Parathyroid adenoma (tissue), 2 donors: Measurements from ENCODE around the gene CA9.

ENCODE experiments used
- H2AFZ ChIP-seq: fragments of 300-600 bp; sonication (generic); one replicate; pipeline ENCODE4 v1.7.0; 2017; ENCODE audit warnings: antibody characterized with exemption, mild to moderate bottlenecking
- H3K27ac ChIP-seq: fragments of 300-600 bp; sonication (generic); one replicate; pipeline ENCODE4 v1.7.0; 2017
- H3K27me3 ChIP-seq: fragments of 300-600 bp; sonication (generic); one replicate; pipeline ENCODE4 v1.7.0; 2017; ENCODE audit warnings: low read length; ENCODE audit not compliant: control insufficient read depth, insufficient read depth
- H3K36me3 ChIP-seq: fragments of 300-600 bp; sonication (generic); one replicate; pipeline ENCODE4 v1.7.0; 2017; ENCODE audit warnings: low read length; ENCODE audit not compliant: control insufficient read depth, insufficient read depth
- H3K4me1 ChIP-seq: fragments of 300-600 bp; sonication (generic); one replicate; pipeline ENCODE4 v1.7.0; 2017; ENCODE audit warnings: control low read depth
- H3K4me2 ChIP-seq: fragments of 300-600 bp; sonication (generic); one replicate; pipeline ENCODE4 v1.7.0; 2017; ENCODE audit warnings: low read length
- H3K4me3 ChIP-seq: fragments of 300-600 bp; sonication (generic); one replicate; pipeline ENCODE4 v1.7.0; 2017; ENCODE audit warnings: low read depth, low read length
- H3K79me2 ChIP-seq: fragments of 300-600 bp; sonication (generic); one replicate; pipeline ENCODE4 v1.7.0; 2017; ENCODE audit warnings: control low read depth
- H3K9ac ChIP-seq: fragments of 300-600 bp; sonication (generic); one replicate; pipeline ENCODE4 v1.7.0; 2017; ENCODE audit warnings: mild to moderate bottlenecking
- H3K9me3 ChIP-seq: fragments of 300-600 bp; sonication (generic); one replicate; pipeline ENCODE4 v1.7.0; 2017; ENCODE audit warnings: low read length; ENCODE audit not compliant: control insufficient read depth
- TF ChIP-seq, protein P1 (sequence below): fragments of 300-600 bp; sonication (generic); IDR thresholded peaks from one replicate; pipeline ENCODE4 v1.7.0; 2017; ENCODE audit warnings: antibody characterized with exemption, mild to moderate bottlenecking
- donor health status: primary hyperparathyroidism.

The CA9 gene

DNA sequence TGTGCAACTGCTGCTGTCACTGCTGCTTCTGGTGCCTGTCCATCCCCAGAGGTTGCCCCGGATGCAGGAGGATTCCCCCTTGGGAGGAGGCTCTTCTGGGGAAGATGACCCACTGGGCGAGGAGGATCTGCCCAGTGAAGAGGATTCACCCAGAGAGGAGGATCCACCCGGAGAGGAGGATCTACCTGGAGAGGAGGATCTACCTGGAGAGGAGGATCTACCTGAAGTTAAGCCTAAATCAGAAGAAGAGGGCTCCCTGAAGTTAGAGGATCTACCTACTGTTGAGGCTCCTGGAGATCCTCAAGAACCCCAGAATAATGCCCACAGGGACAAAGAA lies 265 bp downstream of the CA9 start:
- no peak overlapping the region for H3K9ac ChIP-seq
- no peaks in the 10 kb centered on the region for H3K36me3 ChIP-seq
- no peak overlapping the region for H3K27ac ChIP-seq
- H3K4me3 ChIP-seq = no peak overlapping the region
- peak overlapping the region; percentile 50 for H2AFZ ChIP-seq
- H3K9me3 ChIP-seq = no peaks in the 10 kb centered on the region
- H3K4me2 ChIP-seq = no peak overlapping the region
- H3K4me1 ChIP-seq = peaks cover 7% of the 10 kb centered on the region
- no peaks in the 10 kb centered on the region for H3K27me3 ChIP-seq
- TF ChIP-seq, protein P1, sequence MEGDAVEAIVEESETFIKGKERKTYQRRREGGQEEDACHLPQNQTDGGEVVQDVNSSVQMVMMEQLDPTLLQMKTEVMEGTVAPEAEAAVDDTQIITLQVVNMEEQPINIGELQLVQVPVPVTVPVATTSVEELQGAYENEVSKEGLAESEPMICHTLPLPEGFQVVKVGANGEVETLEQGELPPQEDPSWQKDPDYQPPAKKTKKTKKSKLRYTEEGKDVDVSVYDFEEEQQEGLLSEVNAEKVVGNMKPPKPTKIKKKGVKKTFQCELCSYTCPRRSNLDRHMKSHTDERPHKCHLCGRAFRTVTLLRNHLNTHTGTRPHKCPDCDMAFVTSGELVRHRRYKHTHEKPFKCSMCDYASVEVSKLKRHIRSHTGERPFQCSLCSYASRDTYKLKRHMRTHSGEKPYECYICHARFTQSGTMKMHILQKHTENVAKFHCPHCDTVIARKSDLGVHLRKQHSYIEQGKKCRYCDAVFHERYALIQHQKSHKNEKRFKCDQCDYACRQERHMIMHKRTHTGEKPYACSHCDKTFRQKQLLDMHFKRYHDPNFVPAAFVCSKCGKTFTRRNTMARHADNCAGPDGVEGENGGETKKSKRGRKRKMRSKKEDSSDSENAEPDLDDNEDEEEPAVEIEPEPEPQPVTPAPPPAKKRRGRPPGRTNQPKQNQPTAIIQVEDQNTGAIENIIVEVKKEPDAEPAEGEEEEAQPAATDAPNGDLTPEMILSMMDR = no peak
- H3K79me2 ChIP-seq = no peaks in the 10 kb centered on the region

DNA sequence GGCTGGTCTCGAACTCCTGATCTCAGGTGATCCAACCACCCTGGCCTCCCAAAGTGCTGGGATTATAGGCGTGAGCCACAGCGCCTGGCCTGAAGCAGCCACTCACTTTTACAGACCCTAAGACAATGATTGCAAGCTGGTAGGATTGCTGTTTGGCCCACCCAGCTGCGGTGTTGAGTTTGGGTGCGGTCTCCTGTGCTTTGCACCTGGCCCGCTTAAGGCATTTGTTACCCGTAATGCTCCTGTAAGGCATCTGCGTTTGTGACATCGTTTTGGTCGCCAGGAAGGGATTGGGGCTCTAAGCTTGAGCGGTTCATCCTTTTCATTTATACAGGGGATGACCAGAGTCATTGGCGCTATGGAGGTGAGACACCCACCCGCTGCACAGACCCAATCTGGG lies 1.5 kb downstream of the CA9 start:
- TF ChIP-seq, protein P1 = no peak
- H3K27me3 ChIP-seq = no peaks in the 10 kb centered on the region
- H3K79me2 ChIP-seq = no peaks in the 10 kb centered on the region
- peaks cover 7% of the 10 kb centered on the region for H3K4me1 ChIP-seq
- no peak overlapping the region for H3K27ac ChIP-seq
- no peaks in the 10 kb centered on the region for H3K9me3 ChIP-seq
- no peak overlapping the region for H3K4me3 ChIP-seq
- peak overlapping the region; percentile 63 for H3K4me2 ChIP-seq
- no peaks in the 10 kb centered on the region for H3K36me3 ChIP-seq
- peak overlapping the region; percentile 77 for H2AFZ ChIP-seq
- no peak overlapping the region for H3K9ac ChIP-seq

DNA sequence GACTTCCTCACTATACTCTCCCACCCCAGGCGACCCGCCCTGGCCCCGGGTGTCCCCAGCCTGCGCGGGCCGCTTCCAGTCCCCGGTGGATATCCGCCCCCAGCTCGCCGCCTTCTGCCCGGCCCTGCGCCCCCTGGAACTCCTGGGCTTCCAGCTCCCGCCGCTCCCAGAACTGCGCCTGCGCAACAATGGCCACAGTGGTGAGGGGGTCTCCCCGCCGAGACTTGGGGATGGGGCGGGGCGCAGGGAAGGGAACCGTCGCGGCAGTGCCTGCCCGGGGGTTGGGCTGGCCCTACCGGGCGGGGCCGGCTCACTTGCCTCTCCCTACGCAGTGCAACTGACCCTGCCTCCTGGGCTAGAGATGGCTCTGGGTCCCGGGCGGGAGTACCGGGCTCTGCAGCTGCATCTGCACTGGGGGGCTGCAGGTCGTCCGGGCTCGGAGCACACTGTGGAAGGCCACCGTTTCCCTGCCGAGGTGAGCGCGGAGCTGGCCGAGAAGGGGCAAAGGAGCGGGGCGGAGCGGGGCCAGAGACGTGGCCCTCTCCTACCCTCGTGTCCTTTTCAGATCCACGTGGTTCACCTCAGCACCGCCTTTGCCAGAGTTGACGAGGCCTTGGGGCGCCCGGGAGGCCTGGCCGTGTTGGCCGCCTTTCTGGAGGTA lies 2.1 kb downstream of the CA9 start:
- Histone ChIP-seq H3K4me3 (peak overlapping the region; percentile 6), H3K79me2 (no peaks in the 10 kb centered on the region), H3K4me2 (peak overlapping the region; percentile 63), H3K9me3 (no peaks in the 10 kb centered on the region), H3K4me1 (peaks cover 7% of the 10 kb centered on the region), H3K27me3 (no peaks in the 10 kb centered on the region), H3K36me3 (no peaks in the 10 kb centered on the region), H3K27ac (no peak overlapping the region), H2AFZ (peak overlapping the region; percentile 77), H3K9ac (no peak overlapping the region)
- TF ChIP-seq, protein P1 = no peak

DNA sequence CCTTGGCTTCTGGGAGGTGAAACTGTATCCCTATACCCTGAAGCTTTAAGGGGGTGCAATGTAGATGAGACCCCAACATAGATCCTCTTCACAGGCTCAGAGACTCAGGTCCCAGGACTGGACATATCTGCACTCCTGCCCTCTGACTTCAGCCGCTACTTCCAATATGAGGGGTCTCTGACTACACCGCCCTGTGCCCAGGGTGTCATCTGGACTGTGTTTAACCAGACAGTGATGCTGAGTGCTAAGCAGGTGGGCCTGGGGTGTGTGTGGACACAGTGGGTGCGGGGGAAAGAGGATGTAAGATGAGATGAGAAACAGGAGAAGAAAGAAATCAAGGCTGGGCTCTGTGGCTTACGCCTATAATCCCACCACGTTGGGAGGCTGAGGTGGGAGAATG lies 5.4 kb downstream of the CA9 start:
- H3K36me3 ChIP-seq = no peaks in the 10 kb centered on the region
- no peak overlapping the region for H3K4me3 ChIP-seq
- H3K27me3 ChIP-seq = no peaks in the 10 kb centered on the region
- TF ChIP-seq, protein P1 = no peak
- H3K79me2 ChIP-seq = no peaks in the 10 kb centered on the region
- no peak overlapping the region for H3K27ac ChIP-seq
- no peaks in the 10 kb centered on the region for H3K9me3 ChIP-seq
- no peak overlapping the region for H2AFZ ChIP-seq
- H3K4me1 ChIP-seq = peaks cover 3% of the 10 kb centered on the region
- H3K9ac ChIP-seq = no peak overlapping the region
- no peak overlapping the region for H3K4me2 ChIP-seq

DNA sequence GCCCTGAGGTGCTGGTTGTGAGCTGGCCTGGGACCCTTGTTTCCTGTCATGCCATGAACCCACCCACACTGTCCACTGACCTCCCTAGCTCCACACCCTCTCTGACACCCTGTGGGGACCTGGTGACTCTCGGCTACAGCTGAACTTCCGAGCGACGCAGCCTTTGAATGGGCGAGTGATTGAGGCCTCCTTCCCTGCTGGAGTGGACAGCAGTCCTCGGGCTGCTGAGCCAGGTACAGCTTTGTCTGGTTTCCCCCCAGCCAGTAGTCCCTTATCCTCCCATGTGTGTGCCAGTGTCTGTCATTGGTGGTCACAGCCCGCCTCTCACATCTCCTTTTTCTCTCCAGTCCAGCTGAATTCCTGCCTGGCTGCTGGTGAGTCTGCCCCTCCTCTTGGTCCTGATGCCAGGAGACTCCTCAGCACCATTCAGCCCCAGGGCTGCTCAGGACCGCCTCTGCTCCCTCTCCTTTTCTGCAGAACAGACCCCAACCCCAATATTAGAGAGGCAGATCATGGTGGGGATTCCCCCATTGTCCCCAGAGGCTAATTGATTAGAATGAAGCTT lies 6.1 kb downstream of the CA9 start:
- Histone ChIP-seq H3K9me3 (no peaks in the 10 kb centered on the region), H3K27me3 (no peaks in the 10 kb centered on the region), H3K79me2 (no peaks in the 10 kb centered on the region), H3K4me1 (no peaks in the 10 kb centered on the region), H3K27ac (no peak overlapping the region), H3K4me2 (no peak overlapping the region), H3K4me3 (no peak overlapping the region), H3K36me3 (no peaks in the 10 kb centered on the region), H2AFZ (no peak overlapping the region), H3K9ac (no peak overlapping the region)
- TF ChIP-seq, protein P1 = no peak
